HUES64 (cell line): ENCODE measurements around the gene PGS1.

ENCODE experiments used
- H3K27ac ChIP-seq: 2 replicates; pipeline ENCODE4 v1.7.0; 2013; ENCODE audit warnings: low read depth, low read length, inconsistent platforms
- H3K27me3 ChIP-seq: 2 replicates; pipeline ENCODE4 v1.6.1; 2013; ENCODE audit warnings: mild to moderate bottlenecking, low read length; ENCODE audit not compliant: insufficient read depth
- H3K36me3 ChIP-seq: 2 replicates; pipeline ENCODE4 v1.6.1; 2013; ENCODE audit warnings: mild to moderate bottlenecking, low read length; ENCODE audit not compliant: insufficient read depth
- H3K4me1 ChIP-seq: 2 replicates; pipeline ENCODE4 v1.6.1; 2013; ENCODE audit warnings: mild to moderate bottlenecking, low read length, moderate library complexity; ENCODE audit not compliant: insufficient read depth
- H3K4me3 ChIP-seq: 2 replicates; pipeline ENCODE4 v1.5.1; 2013; ENCODE audit warnings: mild to moderate bottlenecking, low read length, moderate library complexity
- H3K9ac ChIP-seq: 2 replicates; pipeline ENCODE4 v1.6.1; 2013; ENCODE audit warnings: mild to moderate bottlenecking, low read depth, low read length
- H3K9me3 ChIP-seq: 2 replicates; pipeline ENCODE4 v1.6.1; 2013; ENCODE audit warnings: low read depth, low read length; ENCODE audit not compliant: insufficient read depth
- WGBS: fragments of 150-250, 120-280 bp; methylation state at CpG from one replicate; pipeline ENCODE4 v1.1.7; 2013; ENCODE audit warnings: missing lambda C conversion rate; 5-methylcytosine and 5-hydroxymethylcytosine counted together

Gene PGS1

DNA sequence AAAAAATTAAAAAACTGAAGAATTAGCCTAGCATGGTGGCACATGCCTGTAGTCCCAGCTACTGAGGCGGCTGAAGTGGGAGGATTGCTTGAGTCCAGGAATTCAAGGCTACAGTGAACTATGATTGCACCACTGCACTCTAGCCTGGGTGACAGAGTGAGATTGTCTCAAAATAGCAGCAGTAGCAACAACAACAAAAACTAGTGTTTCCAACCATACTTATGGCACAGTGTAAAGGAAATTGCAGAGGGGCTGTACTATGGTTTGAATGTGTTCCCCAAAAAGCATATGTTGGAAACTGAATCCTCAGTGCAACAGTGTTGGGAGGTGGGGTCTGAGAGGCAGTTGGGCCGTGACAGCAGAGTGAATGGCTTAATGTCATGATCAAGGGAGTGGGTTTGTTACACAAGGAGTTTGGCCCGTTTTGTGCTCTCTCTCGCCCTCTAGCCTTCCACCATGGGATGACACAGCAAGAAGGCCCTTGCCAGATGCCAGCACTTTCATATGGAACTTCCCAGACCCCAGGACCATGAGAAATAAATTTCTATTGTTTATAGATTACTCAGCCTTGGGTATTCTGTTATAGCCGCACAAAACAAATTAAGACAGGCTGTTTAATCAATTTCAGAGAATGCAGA lies 70.0 kb downstream of the PGS1 start:
- Histone ChIP-seq H3K9ac (no peak overlapping the region), H3K27me3 (no peaks in the 10 kb centered on the region; the same call in 1 of the 2 replicates), H3K9me3 (no peaks in the 10 kb centered on the region), H3K4me1 (no peaks in the 10 kb centered on the region), H3K36me3 (no peaks in the 10 kb centered on the region), H3K27ac (no peak overlapping the region), H3K4me3 (no peak overlapping the region)
- WGBS: 67% methylated on average over 4 of the region's 5 CpGs

DNA sequence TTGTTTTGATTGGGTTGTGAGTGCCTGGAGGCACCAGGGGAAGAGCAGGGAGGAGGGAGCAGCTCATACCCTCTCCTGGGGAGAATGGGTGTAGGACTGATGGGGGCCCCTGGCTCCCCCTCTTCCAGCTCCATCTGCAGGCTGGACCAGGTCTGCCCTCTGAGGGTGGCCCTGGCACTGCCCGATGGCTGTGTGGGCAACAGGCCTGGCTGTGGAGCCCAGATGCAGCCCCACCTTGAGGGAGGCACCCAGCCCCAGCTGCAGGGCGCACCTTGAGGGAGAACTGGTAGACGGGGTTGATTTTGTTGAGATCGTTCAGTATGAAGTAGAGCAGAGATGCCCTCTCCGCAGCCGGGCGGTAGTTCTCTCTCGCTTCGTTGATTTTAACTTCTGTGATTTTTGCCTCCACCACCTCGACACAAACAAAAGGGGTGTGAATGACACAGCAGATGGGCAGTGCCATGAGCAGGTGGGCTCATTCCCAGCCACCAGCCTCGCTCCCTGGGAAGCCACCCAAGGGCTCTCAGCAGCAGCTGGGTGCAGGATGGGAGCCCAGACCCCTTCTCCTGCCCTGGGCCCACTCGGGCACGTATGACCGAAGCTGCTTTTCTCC lies 71.6 kb downstream of the PGS1 start:
- H3K4me1 ChIP-seq: no peaks in the 10 kb centered on the region
- H3K27me3 ChIP-seq: no peaks in the 10 kb centered on the region; the same call in 1 of the 2 replicates
- no peaks in the 10 kb centered on the region for H3K9me3 ChIP-seq
- no peaks in the 10 kb centered on the region for H3K36me3 ChIP-seq
- H3K4me3 ChIP-seq: no peak overlapping the region
- 92% methylated on average over 14 of the region's 14 CpGs for WGBS
- no peak overlapping the region for H3K9ac ChIP-seq
- no peak overlapping the region for H3K27ac ChIP-seq

GRCh38 chr17:78450696-78451345 lies 72.4 kb downstream of the PGS1 start:
- H3K4me1 ChIP-seq: no peaks in the 10 kb centered on the region
- 82% methylated on average over 20 of the region's 20 CpGs for WGBS
- no peaks in the 10 kb centered on the region; the same call in 1 of the 2 replicates for H3K27me3 ChIP-seq
- no peak overlapping the region for H3K27ac ChIP-seq
- H3K9me3 ChIP-seq: no peaks in the 10 kb centered on the region
- no peaks in the 10 kb centered on the region for H3K36me3 ChIP-seq
- H3K9ac ChIP-seq: no peak overlapping the region
- no peak overlapping the region for H3K4me3 ChIP-seq

GRCh38 chr17:78451753-78452152 lies 73.3 kb downstream of the PGS1 start:
- Histone ChIP-seq H3K9me3 (no peaks in the 10 kb centered on the region), H3K4me1 (no peaks in the 10 kb centered on the region), H3K27me3 (no peaks in the 10 kb centered on the region; the same call in 1 of the 2 replicates), H3K9ac (no peak overlapping the region), H3K4me3 (no peak overlapping the region), H3K27ac (no peak overlapping the region), H3K36me3 (no peaks in the 10 kb centered on the region)
- 89% methylated on average over 7 of the region's 7 CpGs for WGBS

DNA sequence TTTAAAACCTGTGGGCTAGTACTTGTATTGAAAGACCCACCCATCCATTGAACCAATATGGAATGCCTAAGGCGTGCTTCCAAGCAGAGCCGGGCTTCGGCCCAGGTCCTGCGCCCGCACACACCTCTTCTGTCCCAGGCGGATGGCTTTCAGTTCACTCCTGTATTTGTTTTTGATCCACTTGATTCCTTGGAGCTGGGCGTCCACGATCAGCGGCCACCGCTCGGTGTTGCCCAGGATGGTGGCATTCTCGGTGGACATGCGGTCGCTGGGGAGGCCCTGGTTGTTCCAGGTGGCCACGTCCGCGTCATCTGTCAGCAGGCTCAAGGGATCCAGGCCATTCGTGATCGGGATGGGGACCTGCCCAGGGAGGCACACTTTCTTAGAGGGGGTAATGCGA lies 75.9 kb downstream of the PGS1 start:
- Histone ChIP-seq H3K9me3 (no peaks in the 10 kb centered on the region), H3K27ac (no peak overlapping the region), H3K27me3 (no peaks in the 10 kb centered on the region; the same call in 1 of the 2 replicates), H3K4me3 (no peak overlapping the region), H3K4me1 (no peaks in the 10 kb centered on the region), H3K9ac (no peak overlapping the region), H3K36me3 (no peaks in the 10 kb centered on the region)
- WGBS: 97% methylated on average over 20 of the region's 20 CpGs

DNA sequence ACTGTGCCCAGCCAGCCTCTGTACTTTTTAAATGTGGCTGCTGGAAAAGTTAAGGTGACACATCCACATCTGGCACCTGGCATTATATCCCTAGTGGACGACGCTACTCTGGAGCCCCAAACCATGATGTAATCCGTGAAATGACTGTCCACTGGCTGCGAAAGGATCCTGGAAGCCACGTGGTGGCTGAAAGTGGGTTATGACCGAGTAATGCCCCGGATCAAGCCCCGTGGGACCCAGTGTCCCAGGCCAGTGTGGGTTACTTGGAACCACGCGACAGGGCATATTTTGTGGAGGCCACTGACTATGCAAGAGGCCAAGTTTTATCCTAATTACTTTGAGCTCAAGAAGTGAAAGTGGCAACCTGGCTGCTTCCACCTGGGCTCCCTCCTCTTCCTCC lies 79.6 kb downstream of the PGS1 start:
- Histone ChIP-seq H3K9me3 (no peaks in the 10 kb centered on the region), H3K27ac (no peak overlapping the region), H3K4me3 (no peak overlapping the region), H3K36me3 (no peaks in the 10 kb centered on the region), H3K27me3 (no peaks in the 10 kb centered on the region), H3K4me1 (no peaks in the 10 kb centered on the region), H3K9ac (no peak overlapping the region)
- WGBS: 96% methylated on average over 10 of the region's 10 CpGs

DNA sequence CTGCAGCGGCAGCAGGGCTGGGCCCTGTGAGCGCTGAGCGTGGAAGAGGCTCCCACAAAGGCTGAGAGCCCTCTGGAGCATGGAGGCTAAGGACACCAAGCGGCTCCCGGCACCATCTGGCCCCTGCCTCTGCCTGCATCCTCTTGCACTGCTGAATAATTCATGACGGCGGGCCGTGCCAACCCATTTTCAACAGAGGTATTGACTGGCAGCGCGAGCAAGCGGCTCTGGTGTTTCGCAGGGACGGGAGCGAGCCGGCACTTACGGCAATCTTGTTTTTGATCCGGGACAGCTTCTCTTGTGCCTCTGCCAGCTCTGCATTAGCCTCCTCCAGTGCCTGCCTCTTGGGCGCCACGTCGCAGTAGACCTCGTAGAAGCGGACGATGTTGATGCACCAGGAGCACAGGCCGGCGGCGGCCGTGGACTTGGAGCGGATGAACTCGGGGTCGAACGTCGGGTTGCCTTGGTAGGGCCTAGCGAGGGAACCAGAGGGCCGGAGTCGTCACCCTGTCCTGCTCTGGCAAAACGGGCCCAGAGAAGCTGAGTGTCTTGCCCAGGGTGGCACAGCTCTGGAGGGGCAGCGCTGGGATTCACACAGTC lies 80.4 kb downstream of the PGS1 start:
- WGBS: 94% methylated on average over 37 of the region's 37 CpGs
- no peaks in the 10 kb centered on the region for H3K9me3 ChIP-seq
- no peak overlapping the region for H3K27ac ChIP-seq
- no peaks in the 10 kb centered on the region for H3K27me3 ChIP-seq
- H3K36me3 ChIP-seq: no peaks in the 10 kb centered on the region
- H3K9ac ChIP-seq: no peak overlapping the region
- no peak overlapping the region for H3K4me3 ChIP-seq
- H3K4me1 ChIP-seq: no peaks in the 10 kb centered on the region

GRCh38 chr17:78459696-78460095 lies 81.2 kb downstream of the PGS1 start:
- 95% methylated on average over 21 of the region's 21 CpGs for WGBS
- Histone ChIP-seq H3K27ac (no peak overlapping the region), H3K9ac (no peak overlapping the region), H3K27me3 (no peaks in the 10 kb centered on the region), H3K36me3 (no peaks in the 10 kb centered on the region), H3K4me3 (no peak overlapping the region), H3K4me1 (no peaks in the 10 kb centered on the region), H3K9me3 (no peaks in the 10 kb centered on the region)

- WGBS: 85% methylated on average over 11 of the region's 11 CpGs
- H3K4me3 ChIP-seq: no peak overlapping the region
Observed at GRCh38 chr17:78460176-78460675, 81.8 kb downstream of the PGS1 start.

GRCh38 chr17:78460951-78461798 lies 82.7 kb downstream of the PGS1 start:
- H3K36me3 ChIP-seq: no peaks in the 10 kb centered on the region
- 93% methylated on average over 34 of the region's 34 CpGs for WGBS
- no peaks in the 10 kb centered on the region for H3K4me1 ChIP-seq
- no peaks in the 10 kb centered on the region for H3K9me3 ChIP-seq
- H3K4me3 ChIP-seq: no peak overlapping the region
- no peak overlapping the region for H3K27ac ChIP-seq
- H3K9ac ChIP-seq: no peak overlapping the region
- H3K27me3 ChIP-seq: no peaks in the 10 kb centered on the region

More at GRCh38 chr17:78460176-78460675, 81.8 kb downstream of the PGS1 start:
- Histone ChIP-seq H3K36me3 (no peaks in the 10 kb centered on the region), H3K9me3 (no peaks in the 10 kb centered on the region), H3K9ac (no peak overlapping the region), H3K27me3 (no peaks in the 10 kb centered on the region), H3K27ac (no peak overlapping the region), H3K4me1 (no peaks in the 10 kb centered on the region)
